A549 (cell line): Measurements from ENCODE around the gene ELN. TPM values are rescaled to one million over a fixed set of nuclear protein-coding genes. Genes with fewer than 3 reads are reported as not detected.

Experiments used
- ATAC-seq, 2 experiments: fragments of 200-7000 bp in 1 of 2; fragments of >200 bp in 1 of 2; cut with Nextera tagmentation in 1 of 2; cut with Tn5 transposase in 1 of 2; 3 replicates each; pipeline versions ENCODE4 v1.8.0 to v1.9.1; 2018 to 2020; ENCODE audit warnings: mild to moderate bottlenecking in 1 of 2, moderate library complexity in 1 of 2
- CTCF ChIA-PET: fragments of 300-600 bp; sonication (Branson Sonifier 250); formaldehyde crosslinking; extraction: SDS; loops from one replicate; lab custom pipeline; 2021; ENCODE audit warnings: antibody characterized with exemption, inconsistent platforms; lab: Yijun Ruan, JAX
- POLR2A ChIA-PET: fragments of 350-600 bp; formaldehyde crosslinking; extraction: SDS; loops from one replicate; lab custom pipeline; 2021; ENCODE audit warnings: antibody characterized with exemption, inconsistent platforms; lab: Yijun Ruan, JAX
- DNase-seq, 2 experiments: peaks; one replicate each; pipeline versions ENCODE4 v3.0.0 to v3.0.0-alpha.2; 2011 to 2016; ENCODE audit warnings: low read depth in 1 of 2, low spot score in 1 of 2
- FAIRE-seq: peaks from 2 replicates; lab custom pipeline; 2011; peaks lifted over from hg19 to GRCh38; lab: Jason Lieb, UNC
- H3K27ac ChIP-seq, 2 experiments: fragments of >200 bp; sonication (Bioruptor Twin); formaldehyde crosslinking; 3 replicates each; pipeline ENCODE4 v1.5.1; 2016 to 2017
- H3K4me1 ChIP-seq: fragments of >200 bp; sonication (Bioruptor Twin); formaldehyde crosslinking; 3 replicates; pipeline ENCODE4 v1.6.1; 2016
- H3K4me2 ChIP-seq: fragments of >200 bp; sonication (Bioruptor Twin); formaldehyde crosslinking; 3 replicates; pipeline ENCODE4 v1.6.1; 2016
- H3K4me3 ChIP-seq: fragments of >200 bp; sonication (Bioruptor Twin); formaldehyde crosslinking; 3 replicates; pipeline ENCODE4 v1.5.1; 2016
- H3K9me3 ChIP-seq: fragments of >200 bp; sonication (Bioruptor Twin); formaldehyde crosslinking; 3 replicates; pipeline ENCODE4 v1.6.1; 2016
- BHLHE40 ChIP-seq: IDR thresholded peaks from 2 replicates; pipeline ENCODE4 v1.6.1; 2012; ENCODE audit warnings: low read depth, low read length, inconsistent platforms
- CBX2 ChIP-seq: fragments of 200-600 bp; sonication (generic); IDR thresholded peaks from 2 replicates; pipeline ENCODE4 v1.6.1; 2016; ENCODE audit warnings: low read depth, mild to moderate bottlenecking, borderline replicate concordance
- EHMT2 ChIP-seq: fragments of 200-600 bp; sonication (generic); IDR thresholded peaks from 2 replicates; pipeline ENCODE4 v1.6.1; 2016; ENCODE audit warnings: antibody characterized with exemption, low read depth, mild to moderate bottlenecking, moderate library complexity
- ELK1 ChIP-seq: fragments of 150-350 bp; IDR thresholded peaks from 2 replicates; pipeline ENCODE4 v1.6.1; 2014; ENCODE audit warnings: low read depth, mild to moderate bottlenecking, low read length
- ESRRA ChIP-seq: fragments of 150-350 bp; IDR thresholded peaks from 2 replicates; pipeline ENCODE4 v1.6.1; 2014; ENCODE audit warnings: mild to moderate bottlenecking, low read length, borderline replicate concordance
- GATA3 ChIP-seq: IDR thresholded peaks from 2 replicates; pipeline ENCODE4 v1.6.1; 2012; ENCODE audit warnings: borderline replicate concordance
- HES2 ChIP-seq: fragments of >200 bp; sonication (Bioruptor Twin); formaldehyde crosslinking; IDR thresholded peaks from 2 replicates; pipeline ENCODE4 v1.6.1; 2016
- JUN ChIP-seq, 2 experiments: fragments of >200 bp; sonication (Bioruptor Twin); formaldehyde crosslinking; IDR thresholded peaks; 2 replicates in 1 of 2; 3 replicates in 1 of 2; pipeline ENCODE4 v1.6.1; 2016 to 2017
- MAZ ChIP-seq: fragments of 150-350 bp; IDR thresholded peaks from 2 replicates; pipeline ENCODE4 v1.6.1; 2014; ENCODE audit warnings: antibody characterized with exemption, low read depth, low read length, borderline replicate concordance
- POLR2AphosphoS2 ChIP-seq: conservative IDR thresholded peaks from 2 replicates; pipeline ENCODE4 v1.6.1; 2012; ENCODE audit warnings: low read length, improper control_type of control experiment, inconsistent platforms
- RAD21 ChIP-seq, 2 experiments: fragments of >200 bp in 1 of 2; sonication (Bioruptor Twin) in 1 of 2; formaldehyde crosslinking in 1 of 2; IDR thresholded peaks in 1 of 2; conservative IDR thresholded peaks in 1 of 2; 2 replicates in 1 of 2; 3 replicates in 1 of 2; pipeline ENCODE4 v1.6.1; 2012 to 2018; ENCODE audit warnings: inconsistent platforms in 1 of 2
- RCOR1 ChIP-seq: fragments of 150-350 bp; IDR thresholded peaks from 2 replicates; pipeline ENCODE4 v1.6.1; 2014; ENCODE audit warnings: antibody characterized with exemption, low read length, low read depth
- RFX5 ChIP-seq: fragments of 450-650 bp; IDR thresholded peaks from 2 replicates; pipeline ENCODE4 v1.7.1; 2014; ENCODE audit warnings: antibody characterized with exemption, mild to moderate bottlenecking, moderate library complexity
- TFCP2L1 ChIP-seq: fragments of 250-450 bp; sonication (Bioruptor Pico); IDR thresholded peaks from 2 replicates; pipeline ENCODE4 v1.5.0; 2021; ENCODE audit warnings: mild to moderate bottlenecking
- ZC3H11A ChIP-seq: fragments of 450-650 bp; IDR thresholded peaks from 2 replicates; pipeline ENCODE4 v1.6.1; 2014; ENCODE audit warnings: antibody characterized with exemption, mild to moderate bottlenecking
- ZNF302 ChIP-seq: fragments of 250-450 bp; sonication (Bioruptor Pico); IDR thresholded peaks from 2 replicates; pipeline ENCODE4 v1.9.0; 2021; ENCODE audit warnings: inconsistent platforms, mild to moderate bottlenecking, moderate library complexity
- WGBS: methylation state at CpG from one replicate; pipeline ENCODE4 v1.1.6; 2017; ENCODE audit errors: missing lambda C conversion rate; 5-methylcytosine and 5-hydroxymethylcytosine counted together
- polyA plus RNA-seq, 4 experiments: library from polyadenylated mRNA; depleted of rRNA in 3 of 4; stranded (reverse); fragments of >200 nt; fragmentation: RNase III in 1 of 4; extraction: RNeasy Plus Mini Kit Qiagen cat#74134 plus additional on column Dnase treatment in 1 of 4; gene quantifications; 2 replicates in 3 of 4; 3 replicates in 1 of 4; pipeline ENCODE4 v1.2.3, GENCODE V29; 2011 to 2017
- TF ChIP-seq, protein P1 (sequence below): fragments of >200 bp; sonication (Bioruptor Twin); formaldehyde crosslinking; IDR thresholded peaks from 3 replicates; pipeline ENCODE4 v1.5.1; 2016
- TF ChIP-seq, protein P2 (sequence below): fragments of 250-450 bp; sonication (Bioruptor Pico); IDR thresholded peaks from 2 replicates; pipeline ENCODE4 v1.5.0; 2021; ENCODE audit warnings: mild to moderate bottlenecking, moderate library complexity, borderline replicate concordance

The ELN gene
- polyA plus RNA-seq, 2 of the 4 experiments (the other 2 are of a cell fraction), result 0.09 to 0.16 TPM

- no peak for FAIRE-seq
- CTCF ChIA-PET, result no interaction called here
- no peak for ATAC-seq
- Histone ChIP-seq H3K4me1 (peaks cover 9% of the 10 kb centered on the region), H3K4me2 (no peak overlapping the region), H3K27ac (no peak overlapping the region), H3K9me3 (no peaks in the 10 kb centered on the region), H3K4me3 (no peak overlapping the region)
- no peak for DNase-seq
- no peak for TF ChIP-seq GATA3
- no peak for TF ChIP-seq ZNF302
- TF ChIP-seq ESRRA, result no peak
- no peak for TF ChIP-seq RAD21 (conservative IDR thresholded peaks at IDR 0.05 in 1 of 2, IDR thresholded peaks at IDR 0.05 in 1 of 2)
- no peak for TF ChIP-seq BHLHE40
- no peak for TF ChIP-seq CBX2
- WGBS, result 93% methylated on average over 1 of the region's 1 CpG
- POLR2A ChIA-PET, result no interaction called here
These were observed 46.8 kb downstream of the ELN start for GRCh38 chr7:74074770-74075169.

- no peak for ATAC-seq
- POLR2A ChIA-PET, result no interaction called here
- 91% methylated on average over 2 of the region's 2 CpGs for WGBS
These were observed 50.5 kb downstream of the ELN start for GRCh38 chr7:74078461-74078860.

GRCh38 chr7:74082770-74083116 lies 54.8 kb downstream of the ELN start:
- peak overlapping the region; percentile 99 for H3K4me2 ChIP-seq
- ChIA-PET POLR2A (interaction anchor here (0.6 to 0.9 kb wide), 2 partner anchors 12 to 20 kb away, joined by 3 to 7 read pairs; no protein-coding TSS in a partner anchor), CTCF (interaction anchor here (0.9 to 1.6 kb wide), 3 partner anchors 15 to 120 kb away, joined by 3 to 5 read pairs (median 3); no protein-coding TSS in a partner anchor)
- 85% methylated on average over 8 of the region's 9 CpGs for WGBS
- FAIRE-seq, result no peak
- ATAC-seq, result no peak
- peaks cover 27% of the 10 kb centered on the region for H3K4me1 ChIP-seq
- TF ChIP-seq BHLHE40, result no peak
- no peak for TF ChIP-seq ZC3H11A
- TF ChIP-seq ELK1, result no peak
- TF ChIP-seq RFX5, result no peak
- TF ChIP-seq JUN (IDR thresholded peaks at IDR 0.05), result no peak
- TF ChIP-seq, protein P1, sequence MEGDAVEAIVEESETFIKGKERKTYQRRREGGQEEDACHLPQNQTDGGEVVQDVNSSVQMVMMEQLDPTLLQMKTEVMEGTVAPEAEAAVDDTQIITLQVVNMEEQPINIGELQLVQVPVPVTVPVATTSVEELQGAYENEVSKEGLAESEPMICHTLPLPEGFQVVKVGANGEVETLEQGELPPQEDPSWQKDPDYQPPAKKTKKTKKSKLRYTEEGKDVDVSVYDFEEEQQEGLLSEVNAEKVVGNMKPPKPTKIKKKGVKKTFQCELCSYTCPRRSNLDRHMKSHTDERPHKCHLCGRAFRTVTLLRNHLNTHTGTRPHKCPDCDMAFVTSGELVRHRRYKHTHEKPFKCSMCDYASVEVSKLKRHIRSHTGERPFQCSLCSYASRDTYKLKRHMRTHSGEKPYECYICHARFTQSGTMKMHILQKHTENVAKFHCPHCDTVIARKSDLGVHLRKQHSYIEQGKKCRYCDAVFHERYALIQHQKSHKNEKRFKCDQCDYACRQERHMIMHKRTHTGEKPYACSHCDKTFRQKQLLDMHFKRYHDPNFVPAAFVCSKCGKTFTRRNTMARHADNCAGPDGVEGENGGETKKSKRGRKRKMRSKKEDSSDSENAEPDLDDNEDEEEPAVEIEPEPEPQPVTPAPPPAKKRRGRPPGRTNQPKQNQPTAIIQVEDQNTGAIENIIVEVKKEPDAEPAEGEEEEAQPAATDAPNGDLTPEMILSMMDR, result no peak
- H3K27ac ChIP-seq, result peak overlapping the region in 1 of 2 experiments; percentile 99; a peak in 3 of 6 replicates
- no peaks in the 10 kb centered on the region for H3K9me3 ChIP-seq
- no peak for DNase-seq
- no peak overlapping the region for H3K4me3 ChIP-seq

More at GRCh38 chr7:74078461-74078860, 50.5 kb downstream of the ELN start:
- Histone ChIP-seq H3K4me2 (no peak overlapping the region), H3K4me1 (peaks cover 16% of the 10 kb centered on the region), H3K9me3 (no peaks in the 10 kb centered on the region), H3K27ac (peak overlapping the region in 1 of 2 experiments; percentile 14; a peak in 1 of 6 replicates), H3K4me3 (no peak overlapping the region)
- TF ChIP-seq, protein P2, sequence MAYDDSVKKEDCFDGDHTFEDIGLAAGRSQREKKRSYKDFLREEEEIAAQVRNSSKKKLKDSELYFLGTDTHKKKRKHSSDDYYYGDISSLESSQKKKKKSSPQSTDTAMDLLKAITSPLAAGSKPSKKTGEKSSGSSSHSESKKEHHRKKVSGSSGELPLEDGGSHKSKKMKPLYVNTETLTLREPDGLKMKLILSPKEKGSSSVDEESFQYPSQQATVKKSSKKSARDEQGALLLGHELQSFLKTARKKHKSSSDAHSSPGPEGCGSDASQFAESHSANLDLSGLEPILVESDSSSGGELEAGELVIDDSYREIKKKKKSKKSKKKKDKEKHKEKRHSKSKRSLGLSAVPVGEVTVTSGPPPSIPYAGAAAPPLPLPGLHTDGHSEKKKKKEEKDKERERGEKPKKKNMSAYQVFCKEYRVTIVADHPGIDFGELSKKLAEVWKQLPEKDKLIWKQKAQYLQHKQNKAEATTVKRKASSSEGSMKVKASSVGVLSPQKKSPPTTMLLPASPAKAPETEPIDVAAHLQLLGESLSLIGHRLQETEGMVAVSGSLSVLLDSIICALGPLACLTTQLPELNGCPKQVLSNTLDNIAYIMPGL, result no peak
- TF ChIP-seq TFCP2L1 (no peak), HES2 (no peak), RCOR1 (no peak), MAZ (no peak), POLR2AphosphoS2 (no peak), EHMT2 (no peak)
- no peak for DNase-seq
- FAIRE-seq, result no peak
- CTCF ChIA-PET, result interaction anchor here (0.6 to 4.6 kb wide), 4 partner anchors 11 to 323 kb away, joined by 3 to 36 read pairs (median 4); no protein-coding TSS in a partner anchor
